K562 (cell line): ENCODE data around the gene PRKG2. TPM values are rescaled to one million over a fixed set of nuclear protein-coding genes. Genes with fewer than 3 reads are reported as not detected.

ENCODE experiments used
- ATAC-seq: fragments of 200-7000 bp; cut with Tn5 transposase; 3 replicates; pipeline ENCODE4 v1.9.1; 2020; ENCODE audit warnings: moderate library complexity
- BruUV-seq: library from RNA; stranded (reverse); fragments of 400-500 nt; replicated peaks from 2 replicates; lab custom pipeline; 2021; lab: Mats Ljungman, UMichigan
- CTCF ChIA-PET: fragments of 300-600 bp; formaldehyde crosslinking; extraction: SDS; loops from one replicate; lab custom pipeline; 2021; ENCODE audit warnings: low intra/inter-chr PET ratio; lab: Yijun Ruan, JAX
- POLR2A ChIA-PET: fragments of 300-600, 350-650 bp; sonication (Branson Sonifier 250); formaldehyde crosslinking; extraction: SDS; loops from one replicate; lab custom pipeline; 2021; ENCODE audit warnings: antibody characterized with exemption, inconsistent platforms; lab: Yijun Ruan, JAX
- DNase-seq, 4 experiments: peaks; one replicate each; pipeline versions ENCODE4 v3.0.0 to v3.0.0-alpha.2; 2011 to 2018; ENCODE audit warnings: low spot score in 3 of 4, mixed read lengths in 3 of 4; ENCODE audit errors: extremely low read depth in 1 of 4
- FAIRE-seq: peaks from 2 replicates; lab custom pipeline; 2011; peaks lifted over from hg19 to GRCh38; lab: Jason Lieb, UNC
- H2AFZ ChIP-seq: 2 replicates; pipeline ENCODE4 v1.6.0; 2011; ENCODE audit warnings: low read depth, low read length, control low read depth, inconsistent platforms
- H3K27ac ChIP-seq: fragments of 200-600 bp; 3 replicates; pipeline ENCODE4 v1.8.0; 2011; ENCODE audit warnings: low read depth, mild to moderate bottlenecking, control low read depth, inconsistent platforms, low read length, moderate library complexity, mixed read lengths; ENCODE audit errors: extremely low read depth
- H3K27me3 ChIP-seq, 2 experiments: fragments of 300-600 bp in 1 of 2; 2 replicates in 1 of 2; 3 replicates in 1 of 2; pipeline versions ENCODE4 v1.6.0 to v1.8.0; 2011; ENCODE audit warnings: inconsistent platforms in 2 of 2, low read length in 2 of 2, mild to moderate bottlenecking in 1 of 2, mixed read lengths in 1 of 2, moderate library complexity in 1 of 2; ENCODE audit not compliant: control insufficient read depth in 2 of 2, insufficient read depth in 2 of 2
- H3K36me3 ChIP-seq: fragments of 300-600 bp; 3 replicates; pipeline ENCODE4 v1.8.0; 2011; ENCODE audit warnings: mild to moderate bottlenecking, low read length, inconsistent platforms; ENCODE audit not compliant: control insufficient read depth, insufficient read depth
- H3K4me1 ChIP-seq, 2 experiments: fragments of 200-600 bp in 1 of 2; replicated peaks in 1 of 2; 2 replicates in 1 of 2; 3 replicates in 1 of 2; pipeline versions ENCODE4 v1.5.1 to v1.8.0; 2011; ENCODE audit warnings: inconsistent platforms in 2 of 2, low read length in 2 of 2, mild to moderate bottlenecking in 1 of 2, mixed read lengths in 1 of 2, moderate library complexity in 1 of 2; ENCODE audit not compliant: control insufficient read depth in 2 of 2, insufficient read depth in 2 of 2
- H3K4me2 ChIP-seq: 2 replicates; pipeline ENCODE4 v1.6.1; 2011; ENCODE audit warnings: low read length, control low read depth, inconsistent platforms, mixed read lengths; ENCODE audit not compliant: insufficient read depth
- H3K4me3 ChIP-seq: fragments of 200-600 bp; sonication (generic), shearing (Covaris generic); 2 replicates; pipeline ENCODE4 v1.5.1; 2016; ENCODE audit warnings: control low read depth, inconsistent platforms
- H3K79me2 ChIP-seq: fragments of 200-600 bp; 3 replicates; pipeline ENCODE4 v1.8.0; 2011; ENCODE audit warnings: low read length, inconsistent platforms; ENCODE audit not compliant: control insufficient read depth, insufficient read depth
- H3K9ac ChIP-seq, 2 experiments: 2 replicates each; pipeline versions ENCODE4 v1.6.0 to v1.6.1; 2011; ENCODE audit warnings: low read depth in 2 of 2, low read length in 2 of 2, control low read depth in 1 of 2, inconsistent platforms in 1 of 2, mild to moderate bottlenecking in 1 of 2, mixed read lengths in 1 of 2; ENCODE audit not compliant: insufficient read depth in 1 of 2
- H3K9me1 ChIP-seq: one replicate; pipeline ENCODE4 v1.6.0; 2011; ENCODE audit warnings: inconsistent platforms, mild to moderate bottlenecking, low read length, moderate library complexity; ENCODE audit not compliant: control insufficient read depth, insufficient read depth
- H3K9me3 ChIP-seq: replicated peaks from 2 replicates; pipeline ENCODE4 v1.5.1; 2011; ENCODE audit warnings: low read depth, low read length, inconsistent platforms; ENCODE audit not compliant: control insufficient read depth, insufficient read depth
- H4K20me1 ChIP-seq: replicated peaks from 2 replicates; pipeline ENCODE4 v1.6.1; 2011; ENCODE audit warnings: low read length, inconsistent platforms, mixed read lengths; ENCODE audit not compliant: control insufficient read depth, insufficient read depth
- ERF ChIP-seq: fragments of 450-650 bp; formaldehyde crosslinking; IDR thresholded peaks from 2 replicates; pipeline ENCODE4 v1.4.0; 2020; ENCODE audit warnings: mild to moderate bottlenecking, mixed read lengths
- ETS2 ChIP-seq: IDR thresholded peaks from 2 replicates; pipeline ENCODE4 v1.6.1; 2016; ENCODE audit warnings: borderline replicate concordance, missing genetic modification characterization, mild to moderate bottlenecking, moderate library complexity, missing compliant biosample characterization; ENCODE audit not compliant: poor library complexity, severe bottlenecking
- FUS ChIP-seq: fragments of 200-400 bp; formaldehyde crosslinking; optimal IDR thresholded peaks from 2 replicates; pipeline ENCODE3; 2017; ENCODE audit warnings: low read depth, low read length
- NCOA2 ChIP-seq, 2 experiments: fragments of 450-650 bp; IDR thresholded peaks; 2 replicates each; pipeline ENCODE4 v1.6.1; 2018; ENCODE audit warnings: mild to moderate bottlenecking in 2 of 2, moderate library complexity in 1 of 2; ENCODE audit not compliant: partially characterized antibody in 2 of 2
- NR2F6 ChIP-seq: fragments of 450-650 bp; formaldehyde crosslinking; IDR thresholded peaks from 2 replicates; pipeline ENCODE4 v1.4.0; 2020; ENCODE audit warnings: mild to moderate bottlenecking
- PHF20 ChIP-seq: fragments of 450-650 bp; IDR thresholded peaks from 2 replicates; pipeline ENCODE4 v1.6.1; 2018; ENCODE audit not compliant: partially characterized antibody
- RBFOX2 ChIP-seq: fragments of 200-400 bp; formaldehyde crosslinking; IDR thresholded peaks from 2 replicates; pipeline ENCODE4 v1.6.1; 2017; ENCODE audit warnings: low read depth, mild to moderate bottlenecking, low read length, moderate library complexity
- RFX7 ChIP-seq: fragments of 250-450 bp; sonication (Bioruptor Pico); IDR thresholded peaks from 2 replicates; pipeline ENCODE4 v1.5.1; 2021; ENCODE audit warnings: mild to moderate bottlenecking
- ZNF324 ChIP-seq: fragments of 250-450 bp; sonication (Bioruptor Pico); IDR thresholded peaks from 2 replicates; pipeline ENCODE4 v1.4.0; 2020; ENCODE audit warnings: mild to moderate bottlenecking
- ZNF445 ChIP-seq: fragments of 250-450 bp; sonication (Bioruptor Pico); IDR thresholded peaks from 2 replicates; pipeline ENCODE4 v1.4.0; 2020; ENCODE audit warnings: low read depth, mild to moderate bottlenecking, moderate library complexity
- in situ Hi-C: fragments of 300-500 bp; cut with MboI; formaldehyde crosslinking; loops from 4 replicates; pipeline ENCODE4 v1.15.0; 2018; ENCODE audit warnings: inconsistent platforms, mixed read lengths
- intact Hi-C: fragments of 100-400 bp; cut with micrococcal nuclease; formaldehyde crosslinking; loops from 2 replicates; pipeline ENCODE4 v1.14.2; 2022
- polyA plus RNA-seq, 8 experiments: library from polyadenylated mRNA; depleted of rRNA in 4 of 8; stranded (reverse) in 5 of 8; unstranded in 3 of 8; fragments of >200 nt; fragmentation: Nextera tagmentation in 2 of 8; fragmentation: Illumina TruSeq in 1 of 8; extraction: Ambion mirVana in 2 of 8; extraction: Trizol in 1 of 8; gene quantifications; 2 replicates each; pipeline versions ENCODE4 v1.2.1 to v1.2.3, GENCODE V29; 2011 to 2014; ENCODE audit warnings: inconsistent platforms in 1 of 8, missing spikeins in 1 of 8
- total RNA-seq, 7 experiments: library from RNA; depleted of rRNA in 6 of 7; stranded (reverse); fragments of >200 nt in 6 of 7; fragmentation: Illumina TruSeq in 2 of 7; extraction: Trizol in 2 of 7; gene quantifications; 2 replicates each; pipeline versions ENCODE4 v1.2.1 to v1.2.3, GENCODE V29; 2011 to 2021; ENCODE audit warnings: low replicate concordance in 1 of 7
- TF ChIP-seq, protein P1 (sequence below): fragments of 250-450 bp; sonication (Bioruptor Pico); IDR thresholded peaks from 2 replicates; pipeline ENCODE4 v1.6.1; 2021; ENCODE audit warnings: mild to moderate bottlenecking
- TF ChIP-seq, protein P2 (sequence below): sonication (generic); formaldehyde crosslinking; IDR thresholded peaks from 2 replicates; pipeline ENCODE4 v1.8.1; 2023; ENCODE audit warnings: mild to moderate bottlenecking, missing genetic modification reagents, moderate library complexity

Gene PRKG2
- total and polyA plus RNA-seq, 9 of the 15 experiments (the other 6 are each of a cell fraction or from before 2014, with no cell fraction given) = 0.01 to 0.68 (median 0.34) TPM

GRCh38 chr4:81102107-81102506, 112.9 kb downstream of the PRKG2 start:
- FAIRE-seq (no peak), ATAC-seq (no peak), DNase-seq (no peak)
- no peaks in the 10 kb centered on the region for H3K9me3 ChIP-seq
- ChIA-PET POLR2A (no interaction called here), CTCF (interaction anchor here (0.6 kb wide), 1 partner anchor 324 kb away, joined by 3 read pairs; no protein-coding TSS in a partner anchor)
- no peaks in the 10 kb centered on the region for H3K79me2 ChIP-seq
- in situ Hi-C loops (no loop called here), intact Hi-C loops (no loop called here)
- no TSS peak for BruUV-seq
- no peak overlapping the region for H3K27ac ChIP-seq
- no peak overlapping the region for H2AFZ ChIP-seq
- H3K9ac ChIP-seq = no peak overlapping the region
- no peak overlapping the region for H3K4me3 ChIP-seq
- no peaks in the 10 kb centered on the region for H4K20me1 ChIP-seq
- no peaks in the 10 kb centered on the region for H3K27me3 ChIP-seq
- H3K4me1 ChIP-seq = no peaks in the 10 kb centered on the region
- H3K9me1 ChIP-seq = no peaks in the 10 kb centered on the region
- no peak overlapping the region for H3K4me2 ChIP-seq
- no peaks in the 10 kb centered on the region for H3K36me3 ChIP-seq
- TF ChIP-seq NR2F6 (CRISPR knock-in tag) (no peak), RFX7 (CRISPR knock-in tag) (no peak), RBFOX2 (no peak), PHF20 (no peak), ETS2 (tag) (no peak), FUS (no peak), ZNF324 (no peak), ERF (no peak), NCOA2 (IDR thresholded peaks at IDR 0.05; ENCODE audit: partially characterized antibody in 2 of 2) (no peak), ZNF445 (CRISPR knock-in tag) (no peak)
- TF ChIP-seq, protein P1, sequence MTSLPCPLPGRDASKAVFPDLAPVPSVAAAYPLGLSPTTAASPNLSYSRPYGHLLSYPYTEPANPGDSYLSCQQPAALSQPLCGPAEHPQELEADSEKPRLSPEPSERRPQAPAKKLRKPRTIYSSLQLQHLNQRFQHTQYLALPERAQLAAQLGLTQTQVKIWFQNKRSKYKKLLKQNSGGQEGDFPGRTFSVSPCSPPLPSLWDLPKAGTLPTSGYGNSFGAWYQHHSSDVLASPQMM (CRISPR knock-in tag) = no peak
- TF ChIP-seq, protein P2, sequence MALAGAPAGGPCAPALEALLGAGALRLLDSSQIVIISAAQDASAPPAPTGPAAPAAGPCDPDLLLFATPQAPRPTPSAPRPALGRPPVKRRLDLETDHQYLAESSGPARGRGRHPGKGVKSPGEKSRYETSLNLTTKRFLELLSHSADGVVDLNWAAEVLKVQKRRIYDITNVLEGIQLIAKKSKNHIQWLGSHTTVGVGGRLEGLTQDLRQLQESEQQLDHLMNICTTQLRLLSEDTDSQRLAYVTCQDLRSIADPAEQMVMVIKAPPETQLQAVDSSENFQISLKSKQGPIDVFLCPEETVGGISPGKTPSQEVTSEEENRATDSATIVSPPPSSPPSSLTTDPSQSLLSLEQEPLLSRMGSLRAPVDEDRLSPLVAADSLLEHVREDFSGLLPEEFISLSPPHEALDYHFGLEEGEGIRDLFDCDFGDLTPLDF (CRISPR knock-in tag) = no peak
- TF ChIP-seq, all 486 proteins: peak for 0
